ENCODE measurements around the gene ZMYND11.
"Not testable (repeated sequence)": the region's sequence is repeated elsewhere in the genome, so short reads cannot be mapped to it uniquely, and the experiment has no call there.

The ZMYND11 gene

GRCh38 chr10:234708-235406 lies 99.6 kb downstream of the ZMYND11 start:
- DNase-seq: no peak
- no peak overlapping the region for H3K27ac Mint-ChIP-seq
- H3K27me3 Mint-ChIP-seq: no peaks in the 10 kb centered on the region
- no peaks in the 10 kb centered on the region for H3K9me3 Mint-ChIP-seq
- H3K4me1 Mint-ChIP-seq (ENCODE audit: low read depth): no peaks in the 10 kb centered on the region
- no peak overlapping the region for H3K4me3 Mint-ChIP-seq
- H3K36me3 Mint-ChIP-seq (ENCODE audit: low read depth): peaks cover 59% of the 10 kb centered on the region

- Mint-ChIP-seq H3K9me3 (no peaks in the 10 kb centered on the region), H3K27me3 (no peaks in the 10 kb centered on the region), H3K4me3 (no peak overlapping the region), H3K27ac (no peak overlapping the region), H3K4me1 (ENCODE audit: low read depth) (no peaks in the 10 kb centered on the region), H3K36me3 (ENCODE audit: low read depth) (peaks cover 62% of the 10 kb centered on the region)
- no peak for DNase-seq
These were observed 100.7 kb downstream of the ZMYND11 start for GRCh38 chr10:235915-236314.

GRCh38 chr10:239109-239508 lies 103.9 kb downstream of the ZMYND11 start:
- Mint-ChIP-seq H3K9me3 (no peaks in the 10 kb centered on the region), H3K4me3 (no peak overlapping the region), H3K36me3 (ENCODE audit: low read depth) (peaks cover 63% of the 10 kb centered on the region), H3K27ac (no peak overlapping the region), H3K27me3 (no peaks in the 10 kb centered on the region), H3K4me1 (ENCODE audit: low read depth) (no peaks in the 10 kb centered on the region)
- no peak for DNase-seq

GRCh38 chr10:241451-241850 lies 106.2 kb downstream of the ZMYND11 start:
- H3K36me3 Mint-ChIP-seq (ENCODE audit: low read depth): peaks cover 70% of the 10 kb centered on the region
- no peak overlapping the region for H3K4me3 Mint-ChIP-seq
- H3K4me1 Mint-ChIP-seq (ENCODE audit: low read depth): no peaks in the 10 kb centered on the region
- no peaks in the 10 kb centered on the region for H3K9me3 Mint-ChIP-seq
- no peak for DNase-seq
- no peak overlapping the region for H3K27ac Mint-ChIP-seq
- H3K27me3 Mint-ChIP-seq: no peaks in the 10 kb centered on the region

GRCh38 chr10:241966-242643 lies 106.8 kb downstream of the ZMYND11 start:
- H3K27me3 Mint-ChIP-seq: no peaks in the 10 kb centered on the region

GRCh38 chr10:244227-244626 lies 109.0 kb downstream of the ZMYND11 start:
- Mint-ChIP-seq H3K4me3 (no peak overlapping the region), H3K27me3 (no peaks in the 10 kb centered on the region), H3K4me1 (ENCODE audit: low read depth) (no peaks in the 10 kb centered on the region), H3K9me3 (no peaks in the 10 kb centered on the region), H3K27ac (no peak overlapping the region), H3K36me3 (ENCODE audit: low read depth) (peaks cover 72% of the 10 kb centered on the region)
- DNase-seq: no peak

More at GRCh38 chr10:241966-242643, 106.8 kb downstream of the ZMYND11 start:
- H3K4me3 Mint-ChIP-seq: no peak overlapping the region
- no peak for DNase-seq
- H3K4me1 Mint-ChIP-seq (ENCODE audit: low read depth): no peaks in the 10 kb centered on the region
- no peaks in the 10 kb centered on the region for H3K9me3 Mint-ChIP-seq
- H3K27ac Mint-ChIP-seq: no peak overlapping the region
- H3K36me3 Mint-ChIP-seq (ENCODE audit: low read depth): peaks cover 70% of the 10 kb centered on the region

- H3K9me3 Mint-ChIP-seq: no peaks in the 10 kb centered on the region
- DNase-seq: no peak
- peaks cover 80% of the 10 kb centered on the region for H3K36me3 Mint-ChIP-seq (ENCODE audit: low read depth)
- no peaks in the 10 kb centered on the region for H3K27me3 Mint-ChIP-seq
- no peak overlapping the region for H3K4me3 Mint-ChIP-seq
- H3K27ac Mint-ChIP-seq: no peak overlapping the region
- no peaks in the 10 kb centered on the region for H3K4me1 Mint-ChIP-seq (ENCODE audit: low read depth)
These were observed 111.2 kb downstream of the ZMYND11 start for GRCh38 chr10:246431-246830.

GRCh38 chr10:247480-247879 lies 112.2 kb downstream of the ZMYND11 start:
- Mint-ChIP-seq H3K27ac (no peak overlapping the region), H3K27me3 (no peaks in the 10 kb centered on the region), H3K4me3 (no peak overlapping the region), H3K9me3 (no peaks in the 10 kb centered on the region), H3K4me1 (ENCODE audit: low read depth) (no peaks in the 10 kb centered on the region), H3K36me3 (ENCODE audit: low read depth) (peaks cover 80% of the 10 kb centered on the region)
- DNase-seq: no peak

GRCh38 chr10:248307-248706 lies 113.1 kb downstream of the ZMYND11 start:
- peaks cover 85% of the 10 kb centered on the region for H3K36me3 Mint-ChIP-seq (ENCODE audit: low read depth)
- H3K27ac Mint-ChIP-seq: no peak overlapping the region

GRCh38 chr10:251982-252582 lies 116.8 kb downstream of the ZMYND11 start:
- Mint-ChIP-seq H3K9me3 (no peaks in the 10 kb centered on the region), H3K36me3 (ENCODE audit: low read depth) (peaks cover 80% of the 10 kb centered on the region), H3K4me3 (no peak overlapping the region), H3K4me1 (ENCODE audit: low read depth) (no peaks in the 10 kb centered on the region), H3K27ac (no peak overlapping the region), H3K27me3 (no peaks in the 10 kb centered on the region)
- no peak for DNase-seq

More at GRCh38 chr10:248307-248706, 113.1 kb downstream of the ZMYND11 start:
- Mint-ChIP-seq H3K4me3 (no peak overlapping the region), H3K4me1 (ENCODE audit: low read depth) (no peaks in the 10 kb centered on the region), H3K9me3 (no peaks in the 10 kb centered on the region), H3K27me3 (no peaks in the 10 kb centered on the region)
- DNase-seq: no peak

GRCh38 chr10:260819-261429 lies 125.7 kb downstream of the ZMYND11 start:
- DNase-seq: no peak
- Mint-ChIP-seq H3K36me3 (ENCODE audit: low read depth) (peaks cover 3% of the 10 kb centered on the region), H3K27ac (no peak overlapping the region), H3K4me3 (no peak overlapping the region), H3K9me3 (peaks cover 2% of the 10 kb centered on the region), H3K4me1 (ENCODE audit: low read depth) (peaks cover 7% of the 10 kb centered on the region), H3K27me3 (no peaks in the 10 kb centered on the region)

- not testable (repeated sequence) for H3K4me3 Mint-ChIP-seq; H3K9me3 Mint-ChIP-seq; H3K27me3 Mint-ChIP-seq; H3K36me3 Mint-ChIP-seq (ENCODE audit: low read depth); H3K4me1 Mint-ChIP-seq (ENCODE audit: low read depth)
- peak overlapping the region; percentile 61 for H3K27ac Mint-ChIP-seq
- peak; percentile 36 for DNase-seq
These were observed 129.2 kb downstream of the ZMYND11 start for GRCh38 chr10:264160-265073.

- H3K9me3 Mint-ChIP-seq; H3K27me3 Mint-ChIP-seq; H3K4me1 Mint-ChIP-seq (ENCODE audit: low read depth); H3K36me3 Mint-ChIP-seq (ENCODE audit: low read depth); H3K4me3 Mint-ChIP-seq; DNase-seq: not testable (repeated sequence)
- peak overlapping the region; percentile 61 for H3K27ac Mint-ChIP-seq
These were observed 129.8 kb downstream of the ZMYND11 start for GRCh38 chr10:265074-265440.
